OCI-LY1 (cell line): ENCODE data around the gene SMYD2.

Experiments
- EZH2 ChIP-seq: fragments of 200-600 bp; sonication (generic), shearing (Covaris generic); IDR thresholded peaks from 2 replicates; pipeline ENCODE4 v1.8.0; 2017; ENCODE audit warnings: borderline replicate concordance, mixed run types, mild to moderate bottlenecking, antibody characterized with exemption, low read length, moderate library complexity, mixed read lengths
- TF ChIP-seq, protein P1 (sequence below): fragments of 200-600 bp; sonication (generic), shearing (Covaris generic); IDR thresholded peaks from 2 replicates; pipeline ENCODE4 v1.5.1; 2017; ENCODE audit warnings: mild to moderate bottlenecking, antibody characterized with exemption, low read length, moderate library complexity, mixed read lengths

DNA sequence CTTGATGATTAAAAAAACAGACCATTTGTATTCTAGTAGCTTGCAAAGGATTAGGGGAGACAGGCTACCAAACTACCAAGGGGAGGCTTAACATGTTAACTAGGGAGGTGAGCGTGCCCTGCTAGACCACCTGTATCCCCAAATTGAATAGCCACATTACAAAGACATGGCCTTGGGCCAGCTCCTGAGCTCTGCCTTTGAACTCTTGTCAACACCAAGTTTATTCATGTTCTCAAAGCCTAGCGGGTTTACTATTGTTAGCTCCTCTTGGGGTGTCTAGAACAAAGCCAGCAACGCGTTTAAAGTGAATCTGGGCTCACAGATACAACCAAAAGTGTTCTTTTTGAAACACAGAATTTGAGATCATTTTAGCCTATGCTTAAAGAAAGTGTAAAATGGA lies 36.3 kb downstream of the SMYD2 start:
- TF ChIP-seq, protein P1, sequence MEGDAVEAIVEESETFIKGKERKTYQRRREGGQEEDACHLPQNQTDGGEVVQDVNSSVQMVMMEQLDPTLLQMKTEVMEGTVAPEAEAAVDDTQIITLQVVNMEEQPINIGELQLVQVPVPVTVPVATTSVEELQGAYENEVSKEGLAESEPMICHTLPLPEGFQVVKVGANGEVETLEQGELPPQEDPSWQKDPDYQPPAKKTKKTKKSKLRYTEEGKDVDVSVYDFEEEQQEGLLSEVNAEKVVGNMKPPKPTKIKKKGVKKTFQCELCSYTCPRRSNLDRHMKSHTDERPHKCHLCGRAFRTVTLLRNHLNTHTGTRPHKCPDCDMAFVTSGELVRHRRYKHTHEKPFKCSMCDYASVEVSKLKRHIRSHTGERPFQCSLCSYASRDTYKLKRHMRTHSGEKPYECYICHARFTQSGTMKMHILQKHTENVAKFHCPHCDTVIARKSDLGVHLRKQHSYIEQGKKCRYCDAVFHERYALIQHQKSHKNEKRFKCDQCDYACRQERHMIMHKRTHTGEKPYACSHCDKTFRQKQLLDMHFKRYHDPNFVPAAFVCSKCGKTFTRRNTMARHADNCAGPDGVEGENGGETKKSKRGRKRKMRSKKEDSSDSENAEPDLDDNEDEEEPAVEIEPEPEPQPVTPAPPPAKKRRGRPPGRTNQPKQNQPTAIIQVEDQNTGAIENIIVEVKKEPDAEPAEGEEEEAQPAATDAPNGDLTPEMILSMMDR, result no peak
- no peak for TF ChIP-seq EZH2
